Prostate gland (tissue), 2 donors: ENCODE results near the gene SV2B.

ENCODE experiments used
- CTCF ChIP-seq, 4 experiments: fragments of 200-600 bp in 2 of 4; fragments of 450-650 bp in 2 of 4; sonication (generic) in 2 of 4; IDR thresholded peaks; 1 replicate in 3 of 4; 2 replicates in 1 of 4; pipeline ENCODE4 v1.5.1; 2016 to 2019; ENCODE audit warnings: antibody characterized with exemption in 4 of 4, mild to moderate bottlenecking in 2 of 4, moderate library complexity in 2 of 4
- POLR2A ChIP-seq: fragments of 450-650 bp; IDR thresholded peaks from one replicate; pipeline ENCODE4 v1.6.1; 2016; ENCODE audit warnings: antibody characterized with exemption, mild to moderate bottlenecking

- TF ChIP-seq POLR2A = no peak
- no peak for TF ChIP-seq CTCF (IDR thresholded peaks at IDR 0.05)
These were observed 36.4 kb downstream of the SV2B start for GRCh38 chr15:91136386-91136923.
